Spinal cord (tissue), 10 donors: ENCODE data around the gene CDH22. TPM values are rescaled to one million over a fixed set of nuclear protein-coding genes. Genes with fewer than 3 reads are reported as not detected.
A peak's percentile ranks its signal among the peaks of the same experiment; 100 is the strongest.

ENCODE experiments used
- DNase-seq, 6 donors: peaks; one replicate each; pipeline versions ENCODE4 v3.0.0 to v3.0.0-alpha.2; 2013 to 2015; ENCODE audit warnings: low spot score in 6 of 6, low read depth in 4 of 6
- H3K27ac ChIP-seq: one replicate; pipeline ENCODE4 v1.5.1; 2013; ENCODE audit warnings: low read depth, low read length, control low read depth
- H3K27me3 ChIP-seq: one replicate; pipeline ENCODE4 v1.6.1; 2013; ENCODE audit warnings: low read length; ENCODE audit not compliant: control insufficient read depth, insufficient read depth
- H3K36me3 ChIP-seq: one replicate; pipeline ENCODE4 v1.6.1; 2013; ENCODE audit warnings: low read length; ENCODE audit not compliant: control insufficient read depth, insufficient read depth
- H3K4me1 ChIP-seq: one replicate; pipeline ENCODE4 v1.6.1; 2013; ENCODE audit warnings: low read length; ENCODE audit not compliant: control insufficient read depth, insufficient read depth
- H3K4me3 ChIP-seq: one replicate; pipeline ENCODE4 v1.5.1; 2013; ENCODE audit warnings: low read depth, low read length, control low read depth
- H3K9me3 ChIP-seq: one replicate; pipeline ENCODE4 v1.6.1; 2013; ENCODE audit warnings: low read length; ENCODE audit not compliant: control insufficient read depth, insufficient read depth
- WGBS: methylation state at CpG from one replicate; pipeline ENCODE4 v1.1.5; 2013; ENCODE audit warnings: missing lambda C conversion rate; ENCODE audit not compliant: insufficient coverage; 5-methylcytosine and 5-hydroxymethylcytosine counted together
- polyA plus RNA-seq, 2 donors: library from polyadenylated mRNA; unstranded; fragments of 120-200 nt; gene quantifications; one replicate each; pipeline ENCODE4 v1.2.1, GENCODE V29; 2013; ENCODE audit not compliant: insufficient read length in 2 of 2
- total RNA-seq, 2 donors: library from RNA; depleted of rRNA in 1 of 2; stranded (reverse); fragments of 120-200 nt in 1 of 2; fragments of >200 nt in 1 of 2; gene quantifications; one replicate each; pipeline versions ENCODE4 v1.2.3 to v1.2.4, GENCODE V29; 2013 to 2014
- donor health status: healthy.

CDH22 gene
- total and polyA plus RNA-seq, 4 donors: 1.6 to 13.1 (median 7.5) TPM

DNA sequence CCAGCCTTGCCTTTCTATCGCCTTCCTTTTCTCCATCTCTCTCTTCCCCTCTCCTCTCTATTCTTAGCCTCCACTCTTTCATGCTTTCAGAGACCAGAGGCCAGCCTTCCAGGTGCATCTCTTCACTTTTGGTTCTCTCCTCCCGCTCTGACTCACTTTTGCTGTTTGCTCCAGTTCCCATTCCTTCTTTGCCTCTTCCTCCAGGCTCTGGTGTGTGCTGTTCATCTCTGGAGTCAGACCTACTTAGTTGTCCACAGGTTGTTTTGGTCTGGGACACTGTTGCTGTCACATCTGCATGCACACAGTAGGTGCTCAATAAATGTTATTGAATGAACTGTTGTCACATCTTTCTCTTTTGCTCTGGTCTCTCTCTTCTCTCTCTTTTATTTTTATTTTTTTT is 1.6 kb upstream of the CDH22 start:
- Histone ChIP-seq H3K9me3 (no peaks in the 10 kb centered on the region), H3K4me3 (no peak overlapping the region), H3K27ac (no peak overlapping the region), H3K4me1 (peaks cover 30% of the 10 kb centered on the region), H3K27me3 (peaks cover 88% of the 10 kb centered on the region), H3K36me3 (no peaks in the 10 kb centered on the region)
- no peak for DNase-seq
- WGBS: 65% methylated on average over 2 of the region's 2 CpGs

GRCh38 chr20:46307999-46308257 is 370 bp downstream of the CDH22 start:
- no peak overlapping the region for H3K27ac ChIP-seq
- no peak for DNase-seq

DNA sequence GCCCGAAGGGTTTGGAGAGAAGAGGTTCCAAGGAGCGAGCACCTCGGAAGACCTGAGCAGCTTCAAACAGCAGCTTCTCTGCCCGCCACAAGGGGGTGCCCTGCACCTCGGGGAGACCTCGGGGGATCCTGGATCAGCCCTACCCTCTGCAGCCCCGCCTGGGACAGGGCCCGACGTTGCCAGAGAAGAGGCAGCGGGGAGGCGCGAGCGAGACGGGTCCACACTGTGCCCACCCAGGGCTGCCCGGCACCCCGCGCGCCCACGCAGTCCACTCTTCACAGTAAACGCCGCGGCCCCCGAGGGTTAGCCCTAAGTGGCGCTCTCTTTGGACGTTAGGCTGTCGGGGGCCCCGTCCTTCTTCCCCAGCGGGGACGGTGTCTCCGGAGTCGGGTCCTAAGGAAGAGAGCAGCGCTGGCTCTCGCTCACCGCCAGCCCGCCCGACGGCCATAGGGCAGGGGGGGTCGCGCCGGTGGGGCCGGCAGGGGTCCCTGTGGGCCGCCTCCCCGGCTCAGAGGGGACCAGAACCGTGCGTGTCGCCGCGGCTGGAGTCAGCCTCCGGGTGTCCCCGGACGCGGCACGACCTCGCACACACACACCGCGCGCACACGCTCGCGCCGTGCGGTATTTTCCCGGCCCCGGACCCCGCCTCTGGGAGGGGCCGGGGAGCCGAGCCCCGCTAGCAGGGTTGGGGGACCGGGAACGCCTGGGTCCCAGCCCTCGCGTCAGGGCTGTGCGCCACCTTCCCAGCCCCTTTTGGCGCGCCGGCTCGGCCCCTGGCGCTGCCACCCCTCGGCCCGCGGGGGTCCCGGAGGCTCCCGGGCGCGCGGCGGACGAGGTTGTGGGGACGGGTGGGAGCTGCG is 929 bp downstream of the CDH22 start:
- DNase-seq: peak in 1 of 6 donors; percentile 46
- Histone ChIP-seq H3K27ac (no peak overlapping the region), H3K36me3 (no peaks in the 10 kb centered on the region), H3K9me3 (no peaks in the 10 kb centered on the region), H3K4me1 (peaks cover 25% of the 10 kb centered on the region), H3K27me3 (peaks cover 82% of the 10 kb centered on the region), H3K4me3 (peak overlapping the region; percentile 21)
- under 1% methylated on average over 90 of the region's 90 CpGs for WGBS

More at GRCh38 chr20:46307999-46308257, 370 bp downstream of the CDH22 start:
- 0% methylated on average over 35 of the region's 35 CpGs for WGBS
- peaks cover 87% of the 10 kb centered on the region for H3K27me3 ChIP-seq
- no peaks in the 10 kb centered on the region for H3K36me3 ChIP-seq
- peaks cover 30% of the 10 kb centered on the region for H3K4me1 ChIP-seq
- H3K9me3 ChIP-seq: no peaks in the 10 kb centered on the region
- H3K4me3 ChIP-seq: peak overlapping the region; percentile 21

GRCh38 chr20:46306743-46307138 is 1.6 kb downstream of the CDH22 start:
- WGBS: 31% methylated on average over 10 of the region's 10 CpGs
- no peak overlapping the region for H3K27ac ChIP-seq
- H3K4me1 ChIP-seq: peaks cover 29% of the 10 kb centered on the region
- H3K36me3 ChIP-seq: no peaks in the 10 kb centered on the region
- H3K27me3 ChIP-seq: peaks cover 76% of the 10 kb centered on the region
- DNase-seq: no peak
- H3K4me3 ChIP-seq: no peak overlapping the region
- H3K9me3 ChIP-seq: no peaks in the 10 kb centered on the region

GRCh38 chr20:46305973-46306360 is 2.3 kb downstream of the CDH22 start:
- Histone ChIP-seq H3K27me3 (peaks cover 68% of the 10 kb centered on the region), H3K36me3 (no peaks in the 10 kb centered on the region), H3K4me1 (peaks cover 30% of the 10 kb centered on the region), H3K27ac (no peak overlapping the region), H3K4me3 (no peak overlapping the region), H3K9me3 (no peaks in the 10 kb centered on the region)
- WGBS: 73% methylated on average over 9 of the region's 9 CpGs
- DNase-seq: no peak

GRCh38 chr20:46305331-46305972 is 2.8 kb downstream of the CDH22 start:
- Histone ChIP-seq H3K36me3 (no peaks in the 10 kb centered on the region), H3K9me3 (no peaks in the 10 kb centered on the region), H3K4me3 (no peak overlapping the region), H3K27ac (no peak overlapping the region), H3K4me1 (peaks cover 30% of the 10 kb centered on the region), H3K27me3 (peaks cover 65% of the 10 kb centered on the region)
- 47% methylated on average over 9 of the region's 12 CpGs for WGBS
- DNase-seq: peak in 1 of 6 donors; percentile 46

- no peak for DNase-seq
- H3K9me3 ChIP-seq: no peaks in the 10 kb centered on the region
- H3K27me3 ChIP-seq: peaks cover 59% of the 10 kb centered on the region
- WGBS: 86% methylated on average over 2 of the region's 3 CpGs
- peaks cover 30% of the 10 kb centered on the region for H3K4me1 ChIP-seq
- H3K36me3 ChIP-seq: no peaks in the 10 kb centered on the region
- no peak overlapping the region for H3K4me3 ChIP-seq
- no peak overlapping the region for H3K27ac ChIP-seq
Measured at GRCh38 chr20:46304852-46305251, 3.4 kb downstream of the CDH22 start.

DNA sequence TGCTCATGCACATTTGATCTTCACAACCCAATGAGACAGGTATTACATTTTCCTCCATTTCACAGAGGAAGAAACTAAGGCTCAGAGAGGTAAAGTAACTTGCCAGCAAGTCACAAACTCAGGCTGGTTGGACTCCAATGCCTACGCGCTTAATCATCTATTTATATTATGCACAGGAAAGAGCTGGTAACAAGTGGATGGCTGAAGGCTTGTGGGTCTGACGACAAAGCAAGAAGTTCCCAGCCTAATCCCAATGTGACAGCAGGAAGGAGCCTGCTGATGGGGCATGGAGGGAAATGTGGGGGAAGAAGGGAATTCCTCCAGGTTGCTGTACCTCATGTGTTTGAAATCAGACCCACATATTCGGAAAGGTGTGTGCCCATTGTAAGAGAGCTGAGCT is 3.9 kb downstream of the CDH22 start:
- Histone ChIP-seq H3K4me1 (peaks cover 30% of the 10 kb centered on the region), H3K9me3 (no peaks in the 10 kb centered on the region), H3K27ac (no peak overlapping the region), H3K27me3 (peaks cover 54% of the 10 kb centered on the region), H3K4me3 (no peak overlapping the region), H3K36me3 (no peaks in the 10 kb centered on the region)
- WGBS: no CpG with 5 or more reads among the region's 4 CpGs
- DNase-seq: no peak

DNA sequence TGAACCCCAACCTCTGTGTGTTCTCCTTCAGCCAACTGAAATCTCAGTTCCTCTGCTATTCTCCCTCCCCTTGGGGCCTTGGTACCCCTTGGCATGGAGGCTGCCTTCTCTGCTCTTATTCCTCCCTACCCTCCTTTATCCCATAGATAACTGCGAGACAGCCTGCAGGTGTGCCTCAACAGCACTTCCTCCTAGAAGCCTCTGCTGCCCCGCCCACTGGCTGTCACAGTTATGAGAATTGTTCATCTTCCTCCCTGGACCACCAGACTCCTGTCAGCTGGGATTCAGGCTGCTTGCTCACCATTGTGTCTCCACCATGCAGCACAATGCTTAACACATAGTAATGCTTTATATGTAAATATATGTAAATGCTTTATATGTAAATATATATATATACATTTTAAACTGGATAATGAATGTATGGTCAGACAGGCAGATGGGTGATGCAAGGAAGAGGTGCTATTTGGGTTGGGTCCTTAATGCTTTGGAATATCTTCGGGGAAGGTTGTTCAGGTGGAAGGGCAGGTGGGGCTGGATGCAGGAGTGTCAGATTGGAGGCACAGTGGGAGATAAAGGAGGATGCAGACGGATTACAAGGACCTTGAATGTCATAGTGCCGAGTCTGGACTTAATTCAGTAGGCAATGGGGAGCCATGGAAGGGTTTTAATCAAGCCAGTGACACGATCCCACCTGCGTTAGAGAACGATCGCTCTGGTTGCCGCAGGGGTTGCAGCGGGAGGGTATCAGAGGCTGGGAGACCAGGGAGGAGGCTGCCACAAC is 4.9 kb downstream of the CDH22 start:
- Histone ChIP-seq H3K9me3 (no peaks in the 10 kb centered on the region), H3K4me1 (peaks cover 24% of the 10 kb centered on the region), H3K4me3 (no peak overlapping the region), H3K27ac (no peak overlapping the region), H3K27me3 (peaks cover 46% of the 10 kb centered on the region), H3K36me3 (no peaks in the 10 kb centered on the region)
- no peak for DNase-seq
- 64% methylated on average over 11 of the region's 11 CpGs for WGBS
